OCI-LY7 (cell line): ENCODE results near the gene SLC25A21. TPM values are rescaled to one million over a fixed set of nuclear protein-coding genes. Genes with fewer than 3 reads are reported as not detected.

Experiments used
- BruUV-seq: library from RNA; stranded (reverse); fragments of 400-500 nt; replicated peaks from 2 replicates; lab custom pipeline; 2021; lab: Mats Ljungman, UMichigan
- CTCF ChIA-PET: fragments of 300-600 bp; sonication (Branson Sonifier 250); formaldehyde crosslinking; loops from one replicate; lab custom pipeline; 2022; ENCODE audit warnings: antibody characterized with exemption; ENCODE audit not compliant: unreplicated experiment; lab: Charles Lee
- POLR2A ChIA-PET: fragments of 300-600 bp; sonication (Branson Sonifier 250); formaldehyde crosslinking; loops from one replicate; lab custom pipeline; 2022; ENCODE audit warnings: antibody characterized with exemption; lab: Charles Lee
- DNase-seq: peaks from one replicate; pipeline ENCODE4 v3.0.0-alpha.2; 2015; ENCODE audit warnings: low spot score
- H2AFZ ChIP-seq: fragments of 200-600 bp; sonication (generic), shearing (Covaris generic); 2 replicates; pipeline ENCODE4 v1.6.1; 2014; ENCODE audit warnings: mild to moderate bottlenecking, antibody characterized with exemption, low read length, moderate library complexity
- H3K27ac ChIP-seq: fragments of 200-600 bp; sonication (generic); 2 replicates; pipeline ENCODE4 v1.5.1; 2014; ENCODE audit warnings: mixed run types, low read depth, mild to moderate bottlenecking, moderate library complexity, low read length, inconsistent platforms; ENCODE audit not compliant: poor library complexity, severe bottlenecking
- H3K36me3 ChIP-seq: fragments of 200-600 bp; sonication (generic); 2 replicates; pipeline ENCODE4 v1.6.1; 2014; ENCODE audit warnings: mild to moderate bottlenecking, antibody characterized with exemption, low read length, moderate library complexity, mixed read lengths; ENCODE audit not compliant: insufficient read depth
- H3K4me1 ChIP-seq: fragments of 200-600 bp; sonication (generic); 2 replicates; pipeline ENCODE4 v1.5.1; 2014; ENCODE audit warnings: mild to moderate bottlenecking, low read length; ENCODE audit not compliant: insufficient read depth, poor library complexity, severe bottlenecking
- H3K4me2 ChIP-seq: fragments of 200-600 bp; sonication (generic); 2 replicates; pipeline ENCODE4 v1.6.1; 2014; ENCODE audit warnings: mild to moderate bottlenecking, low read length
- H3K4me3 ChIP-seq: fragments of 200-600 bp; sonication (generic); 2 replicates; pipeline ENCODE4 v1.5.1; 2014; ENCODE audit warnings: mild to moderate bottlenecking, low read depth, low read length; ENCODE audit not compliant: poor library complexity, severe bottlenecking
- H3K79me2 ChIP-seq: fragments of 200-600 bp; sonication (generic); 2 replicates; pipeline ENCODE4 v1.6.1; 2016; ENCODE audit warnings: low read depth, mild to moderate bottlenecking, low read length, moderate library complexity, mixed read lengths; ENCODE audit not compliant: insufficient read depth
- H3K9me2 ChIP-seq: fragments of 200-600 bp; sonication (generic); 2 replicates; pipeline ENCODE4 v1.6.1; 2016; ENCODE audit warnings: mild to moderate bottlenecking, low read length, mixed read lengths; ENCODE audit not compliant: insufficient read depth
- H3K9me3 ChIP-seq: fragments of 200-600 bp; sonication (generic); 2 replicates; pipeline ENCODE4 v1.6.1; 2014; ENCODE audit warnings: mild to moderate bottlenecking, mixed run types, low read length, mixed read lengths
- H4K20me1 ChIP-seq: fragments of 200-600 bp; sonication (generic); 2 replicates; pipeline ENCODE4 v1.6.1; 2014; ENCODE audit warnings: mild to moderate bottlenecking, antibody characterized with exemption, low read length, moderate library complexity, mixed read lengths; ENCODE audit not compliant: insufficient read depth
- CTCF ChIP-seq: fragments of 200-600 bp; sonication (generic); conservative IDR thresholded peaks from 2 replicates; pipeline ENCODE4 v1.5.1; 2014; ENCODE audit warnings: mild to moderate bottlenecking, antibody characterized with exemption, low read length, moderate library complexity, mixed read lengths
- EZH2phosphoT487 ChIP-seq: fragments of 200-600 bp; sonication (generic); IDR thresholded peaks from 2 replicates; pipeline ENCODE4 v1.6.1; 2018; ENCODE audit warnings: low read depth, borderline replicate concordance, mild to moderate bottlenecking, mixed run types, antibody characterized with exemption, low read length, moderate library complexity, mixed read lengths
- intact Hi-C: fragments of 100-400 bp; cut with micrococcal nuclease; formaldehyde crosslinking; loops from one replicate; pipeline ENCODE4 v1.10.0; 2022; ENCODE audit not compliant: unreplicated experiment
- total RNA-seq, 2 experiments: library from RNA; depleted of rRNA in 1 of 2; stranded (reverse); fragments of >200 nt in 1 of 2; shearing (Covaris generic) in 1 of 2; gene quantifications; 2 replicates each; pipeline ENCODE4 v1.2.3, GENCODE V29; 2014 to 2022

SLC25A21 gene
- total RNA-seq, 2 experiments from 2014 or later = not detected

- intact Hi-C loops = no loop called here
- Histone ChIP-seq H3K36me3 (no peaks in the 10 kb centered on the region), H3K27ac (no peak overlapping the region), H3K4me3 (no peak overlapping the region), H4K20me1 (no peaks in the 10 kb centered on the region), H3K9me2 (no peaks in the 10 kb centered on the region), H3K79me2 (no peaks in the 10 kb centered on the region), H3K4me1 (no peaks in the 10 kb centered on the region), H2AFZ (no peak overlapping the region), H3K4me2 (no peak overlapping the region), H3K9me3 (no peaks in the 10 kb centered on the region)
- ChIA-PET POLR2A (no interaction called here), CTCF (no interaction called here)
- no TSS peak for BruUV-seq
- TF ChIP-seq EZH2phosphoT487 = no peak
- no peak for TF ChIP-seq CTCF
- no peak for DNase-seq
These were observed 41.2 kb downstream of the SLC25A21 start for GRCh38 chr14:37131205-37131604.

DNA sequence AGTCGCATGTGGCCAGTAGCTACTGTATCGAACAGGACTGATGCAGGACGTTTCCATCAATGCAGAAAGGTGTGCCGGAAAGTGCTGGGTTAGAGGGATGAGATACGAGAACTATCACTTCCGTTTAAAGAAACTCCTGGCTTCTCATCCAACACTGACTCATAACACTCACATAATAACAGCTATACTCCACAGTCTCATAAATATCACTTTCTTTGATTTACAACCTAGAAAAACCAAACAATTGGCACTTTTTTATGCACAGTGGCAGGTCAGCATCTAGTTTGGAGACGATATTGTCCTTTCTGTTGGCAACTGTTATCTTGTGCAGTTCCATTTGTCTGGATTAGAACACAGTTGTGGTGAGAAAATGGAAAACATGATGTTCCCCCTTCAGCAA, 43.4 kb downstream of the SLC25A21 start:
- Histone ChIP-seq H3K9me3 (no peaks in the 10 kb centered on the region), H3K4me2 (no peak overlapping the region), H3K4me1 (no peaks in the 10 kb centered on the region), H3K27ac (no peak overlapping the region), H3K79me2 (no peaks in the 10 kb centered on the region), H2AFZ (no peak overlapping the region), H3K4me3 (no peak overlapping the region), H4K20me1 (no peaks in the 10 kb centered on the region), H3K36me3 (no peaks in the 10 kb centered on the region), H3K9me2 (no peaks in the 10 kb centered on the region)
- no peak for TF ChIP-seq EZH2phosphoT487
- TF ChIP-seq CTCF = no peak
- intact Hi-C loops = no loop called here
- BruUV-seq = no TSS peak
- DNase-seq = no peak
- ChIA-PET POLR2A (no interaction called here), CTCF (no interaction called here)

DNA sequence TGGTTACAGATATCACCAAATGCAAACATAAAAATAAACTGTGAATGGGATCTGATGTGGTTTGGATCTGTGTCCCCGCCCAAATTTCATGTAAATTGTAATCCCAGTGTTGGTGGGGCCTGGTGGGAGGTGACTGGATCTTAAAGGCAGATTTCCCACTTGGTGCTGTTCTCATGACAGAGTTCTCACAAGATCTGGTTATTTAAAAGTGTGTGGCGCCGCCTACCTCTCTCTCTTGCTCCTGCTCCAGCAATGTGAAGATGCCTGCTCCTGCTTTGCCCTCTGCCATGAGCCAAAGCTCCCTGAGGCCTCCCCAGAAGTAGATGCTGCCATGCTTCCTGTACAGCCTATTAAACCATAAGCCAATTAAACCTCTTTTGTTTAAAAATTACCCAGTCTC, 47.8 kb downstream of the SLC25A21 start:
- no peak for DNase-seq
- H3K4me3 ChIP-seq = no peak overlapping the region
- no peak overlapping the region for H2AFZ ChIP-seq
- no TSS peak for BruUV-seq
- no peaks in the 10 kb centered on the region for H4K20me1 ChIP-seq
- H3K9me2 ChIP-seq = no peaks in the 10 kb centered on the region
- CTCF ChIA-PET = no interaction called here
- H3K9me3 ChIP-seq = no peaks in the 10 kb centered on the region
- H3K79me2 ChIP-seq = no peaks in the 10 kb centered on the region
- no peaks in the 10 kb centered on the region for H3K36me3 ChIP-seq
- H3K4me2 ChIP-seq = no peak overlapping the region
- intact Hi-C loops = no loop called here
- TF ChIP-seq CTCF (no peak), EZH2phosphoT487 (no peak)
- H3K4me1 ChIP-seq = no peaks in the 10 kb centered on the region
- H3K27ac ChIP-seq = no peak overlapping the region
- POLR2A ChIA-PET = no interaction called here
